Measurements from ENCODE around the gene SRGAP2.
"Not testable (repeated sequence)": the region's sequence is repeated elsewhere in the genome, so short reads cannot be mapped to it uniquely, and the experiment has no call there.

DNA sequence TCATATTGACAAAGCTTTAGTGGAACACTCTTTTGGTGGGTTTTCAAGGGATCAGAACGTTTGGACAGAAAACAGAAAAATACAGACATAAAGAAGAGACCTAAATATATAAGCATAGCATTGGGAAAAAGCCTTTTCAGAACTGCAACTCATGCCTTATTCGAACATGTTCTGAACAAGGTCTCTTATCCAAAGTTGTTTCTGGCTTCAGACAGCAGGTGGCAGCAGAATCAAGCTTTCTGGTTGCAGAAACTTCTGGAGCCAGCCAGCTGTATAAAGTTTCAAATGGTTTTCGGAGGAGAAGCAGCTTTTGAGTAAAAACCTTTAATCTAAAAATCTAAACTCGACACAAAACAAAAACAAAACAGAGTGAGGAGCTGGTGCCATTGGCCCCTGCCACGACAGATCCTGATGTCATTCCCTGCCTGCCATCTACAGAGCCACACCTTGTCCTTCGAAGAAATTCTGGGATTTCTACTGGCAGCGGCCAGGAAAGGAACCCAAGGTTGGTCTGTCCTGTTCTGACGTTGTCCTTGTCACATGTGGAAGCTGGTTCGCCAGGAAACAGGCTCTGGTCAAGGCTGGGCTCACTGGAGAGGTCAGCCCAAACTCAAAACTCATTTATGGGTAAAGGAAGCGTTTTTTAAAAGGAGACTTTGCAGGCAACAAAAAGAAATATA lies 35.9 kb upstream of the SRGAP2 start:
- not testable (repeated sequence) for TF ChIP-seq EZH2 (IDR thresholded peaks at IDR 0.05; ENCODE audit: insufficient read depth, poor library complexity, severe bottlenecking); EZH2phosphoT487 (IDR thresholded peaks at IDR 0.05; ENCODE audit: insufficient read depth, low read depth)

All from GM23248 (cell line).